SK-N-SH (cell line): ENCODE results near the gene CACUL1. TPM values are rescaled to one million over a fixed set of nuclear protein-coding genes. Genes with fewer than 3 reads are reported as not detected.

Experiments
- CTCF ChIA-PET: fragments of 300-600, 350-600 bp; formaldehyde crosslinking; extraction: SDS; loops from one replicate; lab custom pipeline; 2021; lab: Yijun Ruan, JAX
- POLR2A ChIA-PET: fragments of 350-600 bp; sonication (Branson Sonifier 250); formaldehyde crosslinking; extraction: SDS; loops from one replicate; lab custom pipeline; 2020; ENCODE audit warnings: antibody characterized with exemption, inconsistent platforms; lab: Yijun Ruan, JAX
- DNase-seq: peaks from one replicate; pipeline ENCODE4 v3.0.0; 2012
- H2AFZ ChIP-seq: fragments of 200-600 bp; sonication (generic); 2 replicates; pipeline ENCODE4 v1.8.1; 2016; ENCODE audit warnings: antibody characterized with exemption, mild to moderate bottlenecking, low read depth
- H3F3A ChIP-seq: fragments of 200-600 bp; sonication (generic); replicated peaks from 2 replicates; pipeline ENCODE3; 2016; ENCODE audit warnings: antibody characterized with exemption, mild to moderate bottlenecking; ENCODE audit not compliant: insufficient read depth
- H3K27ac ChIP-seq, 2 experiments: fragments of 200-500 bp in 1 of 2; fragments of 200-600 bp in 1 of 2; sonication (Bioruptor generic) in 1 of 2; sonication (generic), shearing (Covaris generic) in 1 of 2; 2 replicates each; pipeline versions ENCODE4 v1.5.1 to v1.6.1; 2014 to 2016; ENCODE audit warnings: low read depth in 2 of 2, inconsistent platforms in 1 of 2, low read length in 1 of 2, mild to moderate bottlenecking in 1 of 2, mixed read lengths in 1 of 2
- H3K27me3 ChIP-seq: fragments of 200-600 bp; sonication (generic), shearing (Covaris generic); 2 replicates; pipeline ENCODE4 v1.6.1; 2016; ENCODE audit warnings: mixed run types; ENCODE audit not compliant: insufficient read depth
- H3K36me3 ChIP-seq, 2 experiments: fragments of 200-500 bp in 1 of 2; fragments of 200-600 bp in 1 of 2; sonication (Bioruptor generic) in 1 of 2; sonication (generic) in 1 of 2; replicated peaks in 1 of 2; 2 replicates each; pipeline versions ENCODE3 to v1.5.1; 2014 to 2016; ENCODE audit warnings: low read length in 1 of 2, mild to moderate bottlenecking in 1 of 2; ENCODE audit not compliant: insufficient read depth in 2 of 2, control insufficient read depth in 1 of 2
- H3K4me1 ChIP-seq, 2 experiments: fragments of 200-500 bp in 1 of 2; fragments of 200-600 bp in 1 of 2; sonication (Bioruptor generic) in 1 of 2; sonication (generic), shearing (Covaris generic) in 1 of 2; 2 replicates each; pipeline versions ENCODE4 v1.5.1 to v1.6.1; 2014 to 2016; ENCODE audit warnings: low read depth in 1 of 2, low read length in 1 of 2, mixed run types in 1 of 2; ENCODE audit not compliant: insufficient read depth in 2 of 2, control insufficient read depth in 1 of 2
- H3K4me2 ChIP-seq: fragments of 200-600 bp; sonication (generic), shearing (Covaris generic); 2 replicates; pipeline ENCODE4 v1.6.1; 2017; ENCODE audit warnings: mixed run types
- H3K4me3 ChIP-seq, 2 experiments: fragments of 200-500 bp in 1 of 2; fragments of 200-600 bp in 1 of 2; sonication (Bioruptor generic) in 1 of 2; sonication (generic), shearing (Covaris generic) in 1 of 2; 2 replicates each; pipeline versions ENCODE4 v1.5.1 to v1.8.1; 2014 to 2016; ENCODE audit warnings: low read depth in 2 of 2, inconsistent platforms in 1 of 2, low read length in 1 of 2, mild to moderate bottlenecking in 1 of 2, mixed read lengths in 1 of 2, moderate library complexity in 1 of 2
- H3K79me2 ChIP-seq: fragments of 200-600 bp; sonication (generic); 2 replicates; pipeline ENCODE4 v1.8.1; 2017; ENCODE audit warnings: mild to moderate bottlenecking; ENCODE audit not compliant: insufficient read depth
- H3K9ac ChIP-seq: fragments of 200-600 bp; sonication (generic); 2 replicates; pipeline ENCODE4 v1.6.1; 2017; ENCODE audit warnings: mixed run types
- H3K9me2 ChIP-seq: fragments of 200-600 bp; sonication (generic); 2 replicates; pipeline ENCODE4 v1.6.1; 2017; ENCODE audit warnings: mixed run types
- H3K9me3 ChIP-seq: fragments of 200-600 bp; sonication (generic); 2 replicates; pipeline ENCODE4 v1.6.1; 2017; ENCODE audit warnings: mixed run types, mild to moderate bottlenecking, moderate library complexity
- H4K20me1 ChIP-seq: fragments of 200-600 bp; sonication (generic); 2 replicates; pipeline ENCODE4 v1.6.1; 2017; ENCODE audit warnings: mild to moderate bottlenecking, mixed run types; ENCODE audit not compliant: insufficient read depth
- CTCF ChIP-seq: fragments of 200-600 bp; sonication (generic); IDR thresholded peaks from 2 replicates; pipeline ENCODE4 v1.6.1; 2017; ENCODE audit warnings: antibody characterized with exemption, mild to moderate bottlenecking, moderate library complexity
- FOXJ3 ChIP-seq: sonication (generic); formaldehyde crosslinking; IDR thresholded peaks from 2 replicates; pipeline ENCODE4 v1.5.1; 2020; ENCODE audit warnings: mild to moderate bottlenecking, missing genetic modification reagents
- MAX ChIP-seq: IDR thresholded peaks from 2 replicates; pipeline ENCODE4 v1.4.0; 2012; ENCODE audit warnings: low read depth
- MEF2A ChIP-seq: IDR thresholded peaks from 2 replicates; pipeline ENCODE4 v1.4.0; 2012; ENCODE audit warnings: low read depth, borderline replicate concordance
- NRF1 ChIP-seq: IDR thresholded peaks from 2 replicates; pipeline ENCODE4 v1.6.1; 2012; ENCODE audit warnings: low read depth, mild to moderate bottlenecking, low read length
- PBX3 ChIP-seq: IDR thresholded peaks from 2 replicates; pipeline ENCODE4; 2012
- POLR2AphosphoS5 ChIP-seq: IDR thresholded peaks from 2 replicates; pipeline ENCODE4 v1.6.1; 2012; ENCODE audit warnings: low read depth, low read length
- RAD21 ChIP-seq: IDR thresholded peaks from 2 replicates; pipeline ENCODE4 v1.6.1; 2012; ENCODE audit warnings: mild to moderate bottlenecking, low read length
- SMC3 ChIP-seq: IDR thresholded peaks from 2 replicates; pipeline ENCODE4 v1.6.1; 2012; ENCODE audit warnings: low read depth, low read length, improper control_type of control experiment
- TAF1 ChIP-seq: IDR thresholded peaks from 2 replicates; pipeline ENCODE4 v1.6.1; 2012; ENCODE audit warnings: low read depth, mild to moderate bottlenecking, low read length, moderate library complexity, borderline replicate concordance
- TEAD4 ChIP-seq: IDR thresholded peaks from 2 replicates; pipeline ENCODE4 v1.4.0; 2012; ENCODE audit warnings: mild to moderate bottlenecking, borderline replicate concordance; ENCODE audit not compliant: insufficient read depth
- USF2 ChIP-seq: fragments of 150-350 bp; IDR thresholded peaks from 2 replicates; pipeline ENCODE4 v1.6.1; 2017; ENCODE audit warnings: antibody characterized with exemption, low read length, low read depth, borderline replicate concordance
- WGBS: methylation state at CpG from one replicate; pipeline ENCODE4 v1.1.6; 2017; ENCODE audit warnings: low lambda C conversion rate; 5-methylcytosine and 5-hydroxymethylcytosine counted together
- polyA plus RNA-seq, 3 experiments: library from polyadenylated mRNA; depleted of rRNA; stranded (reverse); fragments of >200 nt; gene quantifications; 2 replicates each; pipeline ENCODE4 v1.2.3, GENCODE V29; 2012

Gene CACUL1
- polyA plus RNA-seq, 1 of the 3 experiments (the other 2 are of a cell fraction) = 2.6 TPM

GRCh38 chr10:118629211-118629610 is 125.6 kb downstream of the CACUL1 start (continued):
- TF ChIP-seq TEAD4 (no peak), FOXJ3 (CRISPR knock-in tag) (no peak), SMC3 (no peak)

GRCh38 chr10:118628397-118628796 is 126.4 kb downstream of the CACUL1 start:
- H2AFZ ChIP-seq = no peak overlapping the region
- no peaks in the 10 kb centered on the region for H3F3A ChIP-seq
- TF ChIP-seq TAF1 (no peak), USF2 (no peak), RAD21 (no peak), MEF2A (no peak), MAX (no peak), PBX3 (no peak), POLR2AphosphoS5 (no peak), NRF1 (no peak)
- TF ChIP-seq, all 33 proteins: peak for 0
- H3K36me3 ChIP-seq = no peaks in the 10 kb centered on the region
- ChIA-PET CTCF (interaction anchor here (1.1 to 2.4 kb wide), 3 partner anchors 13 to 82 kb away, joined by 3 to 17 read pairs (median 4); no protein-coding TSS in a partner anchor), POLR2A (no interaction called here)
- H3K27ac ChIP-seq = no peak overlapping the region
- H3K4me1 ChIP-seq = peaks cover 4 to 18% of the 10 kb centered on the region in 2 experiments; a peak in 2 of 4 replicates
- H3K27me3 ChIP-seq = no peaks in the 10 kb centered on the region; the same call in 1 of the 2 replicates
- H3K79me2 ChIP-seq = no peaks in the 10 kb centered on the region
- no peak overlapping the region for H3K4me3 ChIP-seq
- no peak for DNase-seq
- H3K9me3 ChIP-seq = no peaks in the 10 kb centered on the region
- no peaks in the 10 kb centered on the region for H4K20me1 ChIP-seq
- H3K9ac ChIP-seq = no peak overlapping the region
- H3K9me2 ChIP-seq = no peaks in the 10 kb centered on the region
- H3K4me2 ChIP-seq = no peak overlapping the region

- Histone ChIP-seq H4K20me1 (no peaks in the 10 kb centered on the region), H3F3A (no peaks in the 10 kb centered on the region), H2AFZ (no peak overlapping the region), H3K36me3 (no peaks in the 10 kb centered on the region), H3K9ac (no peak overlapping the region), H3K4me1 (peaks cover 4 to 18% of the 10 kb centered on the region in 2 experiments; a peak in 2 of 4 replicates), H3K79me2 (no peaks in the 10 kb centered on the region), H3K4me2 (no peak overlapping the region), H3K27me3 (no peaks in the 10 kb centered on the region; the same call in 1 of the 2 replicates), H3K9me2 (no peaks in the 10 kb centered on the region), H3K4me3 (no peak overlapping the region; a peak in 1 of 4 replicates), H3K27ac (no peak overlapping the region), H3K9me3 (no peaks in the 10 kb centered on the region)
- CTCF ChIA-PET = interaction anchor here (1.0 to 3.0 kb wide), 5 partner anchors 9 to 108 kb away, joined by 3 to 12 read pairs (median 4); no protein-coding TSS in a partner anchor
- POLR2A ChIA-PET = interaction anchor here (0.7 to 1.5 kb wide), 2 partner anchors 43 to 48 kb away, joined by 3 to 4 read pairs; no protein-coding TSS in a partner anchor
- 34% methylated on average over 2 of the region's 3 CpGs for WGBS
- TF ChIP-seq PBX3 (no peak), CTCF (peak; percentile 31; the same call in 1 of the 2 replicates)
- DNase-seq = no peak
Measured at GRCh38 chr10:118626953-118627352, 127.8 kb downstream of the CACUL1 start.
